ENCODE results near the gene IGSF21. TPM values are rescaled to one million over a fixed set of nuclear protein-coding genes. Genes with fewer than 3 reads are reported as not detected.

The IGSF21 gene
- total and polyA plus RNA-seq, 2 donors (not counting 1 experiment from before 2014, with no cell fraction given) = not detected

- POLR2A ChIA-PET = no interaction called here
- peaks cover 23% of the 10 kb centered on the region for H3K27me3 Mint-ChIP-seq
- DNase-seq (no peak), ATAC-seq (ENCODE audit: low read depth) (no peak)
- no peaks in the 10 kb centered on the region for H3K27me3 ChIP-seq (replicated peaks in 1 of 4; ENCODE audit: control extremely low read depth in 1 of 4, control insufficient read depth in 3 of 4, insufficient read depth in 4 of 4, low read length in 3 of 4)
- CTCF ChIA-PET = no interaction called here
- H3K4me1 ChIP-seq (ENCODE audit: control insufficient read depth in 2 of 2, insufficient read depth in 2 of 2, low read length in 2 of 2) = no peaks in the 10 kb centered on the region
- H3K4me3 Mint-ChIP-seq = no peak overlapping the region
- H3K9me3 Mint-ChIP-seq (ENCODE audit: insufficient read depth) = peaks cover 2% of the 10 kb centered on the region
- no peak overlapping the region for H3K4me3 ChIP-seq (ENCODE audit: control extremely low read depth in 1 of 5, extremely low read depth in 1 of 5, insufficient read depth in 1 of 5, low read depth in 2 of 5, low read length in 4 of 5)
- H3K27ac ChIP-seq (ENCODE audit: low read length in 2 of 2) = no peak overlapping the region
- H3K27ac Mint-ChIP-seq = no peak overlapping the region
- no peak overlapping the region for H3K9ac ChIP-seq (ENCODE audit: low read length)
- no CpG with 5 or more reads among the region's 1 CpG for WGBS (ENCODE audit: insufficient coverage)
- intact Hi-C loops (cut with micrococcal nuclease) = no loop called here
- no peak overlapping the region for H2AFZ ChIP-seq (ENCODE audit: insufficient read depth, low read depth, low read length, poor library complexity, severe bottlenecking)
- H3K36me3 ChIP-seq (replicated peaks in 1 of 2; ENCODE audit: control extremely low read depth in 1 of 2, control insufficient read depth in 1 of 2, extremely low read depth in 1 of 2, insufficient read depth in 2 of 2, low read length in 1 of 2) = no peaks in the 10 kb centered on the region
- H3K9me3 ChIP-seq (ENCODE audit: control extremely low read depth in 1 of 3, control insufficient read depth in 2 of 3, insufficient read depth in 1 of 3, low read length in 2 of 3) = peaks cover 0 to 3% (median 0%) of the 10 kb centered on the region in 3 donors
- H3K4me2 ChIP-seq (replicated peaks; ENCODE audit: low read depth, low read length, poor library complexity, severe bottlenecking) = no peak overlapping the region
- no peaks in the 10 kb centered on the region for H4K20me1 ChIP-seq (ENCODE audit: control insufficient read depth, insufficient read depth, low read length, poor library complexity, severe bottlenecking)
- no peak for TF ChIP-seq EZH2 (IDR thresholded peaks at IDR 0.05; ENCODE audit: borderline replicate concordance, insufficient read depth, low read depth, low read length, poor library complexity, severe bottlenecking)
- TF ChIP-seq CTCF (IDR thresholded peaks at IDR 0.05) = no peak
- H3K4me1 Mint-ChIP-seq = no peaks in the 10 kb centered on the region
- no peaks in the 10 kb centered on the region for H3K79me2 ChIP-seq (ENCODE audit: control insufficient read depth, insufficient read depth, low read length)
Observed at GRCh38 chr1:18240906-18241305, 133.3 kb downstream of the IGSF21 start.

DNA sequence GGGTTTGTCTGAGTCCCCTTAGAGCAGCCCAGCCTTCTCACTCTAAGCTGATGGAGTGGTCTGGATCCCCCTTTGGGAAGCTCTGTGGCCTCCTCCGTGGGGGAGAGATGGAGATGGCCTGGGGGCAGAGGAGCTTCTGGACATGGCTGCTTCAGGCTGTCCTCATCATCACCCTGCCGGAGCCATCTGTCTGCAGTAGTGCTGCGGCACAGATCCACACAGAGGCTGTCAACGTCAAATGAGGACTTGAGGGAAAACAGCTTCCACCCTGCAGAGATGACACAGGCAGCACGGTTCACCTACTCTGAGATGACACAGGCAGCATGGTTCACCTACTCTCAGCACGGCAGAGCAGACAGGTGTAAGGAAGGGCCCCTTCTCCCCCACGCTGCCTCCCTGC lies 134.3 kb downstream of the IGSF21 start:
- H3K27me3 Mint-ChIP-seq = peaks cover 17% of the 10 kb centered on the region

More for the DNA sequence above, 134.3 kb downstream of the IGSF21 start:
- intact Hi-C loops (cut with micrococcal nuclease) = no loop called here
- ChIA-PET POLR2A (no interaction called here), CTCF (no interaction called here)
- no peak for DNase-seq
- no peaks in the 10 kb centered on the region for H3K79me2 ChIP-seq (ENCODE audit: control insufficient read depth, insufficient read depth, low read length)
- H4K20me1 ChIP-seq (ENCODE audit: control insufficient read depth, insufficient read depth, low read length, poor library complexity, severe bottlenecking) = no peaks in the 10 kb centered on the region
- no peak for TF ChIP-seq CTCF (IDR thresholded peaks at IDR 0.05)
- no peak for TF ChIP-seq EZH2 (IDR thresholded peaks at IDR 0.05; ENCODE audit: borderline replicate concordance, insufficient read depth, low read depth, low read length, poor library complexity, severe bottlenecking)
- 66% methylated on average over 6 of the region's 7 CpGs for WGBS (ENCODE audit: insufficient coverage)
- H3K9me3 Mint-ChIP-seq (ENCODE audit: insufficient read depth) = no peaks in the 10 kb centered on the region
- H3K4me2 ChIP-seq (replicated peaks; ENCODE audit: low read depth, low read length, poor library complexity, severe bottlenecking) = no peak overlapping the region
- H3K9ac ChIP-seq (ENCODE audit: low read length) = no peak overlapping the region
- no peak overlapping the region for H2AFZ ChIP-seq (ENCODE audit: insufficient read depth, low read depth, low read length, poor library complexity, severe bottlenecking)
- no peaks in the 10 kb centered on the region for H3K27me3 ChIP-seq (replicated peaks in 1 of 4; ENCODE audit: control extremely low read depth in 1 of 4, control insufficient read depth in 3 of 4, insufficient read depth in 4 of 4, low read length in 3 of 4)
- H3K9me3 ChIP-seq (ENCODE audit: control extremely low read depth in 1 of 3, control insufficient read depth in 2 of 3, insufficient read depth in 1 of 3, low read length in 2 of 3) = peaks cover 0 to 3% (median 0%) of the 10 kb centered on the region in 3 donors
- H3K27ac ChIP-seq (ENCODE audit: low read length in 2 of 2) = no peak overlapping the region
- no peak overlapping the region for H3K4me3 ChIP-seq (ENCODE audit: control extremely low read depth in 1 of 5, extremely low read depth in 1 of 5, insufficient read depth in 1 of 5, low read depth in 2 of 5, low read length in 4 of 5)
- no peaks in the 10 kb centered on the region for H3K4me1 Mint-ChIP-seq
- H3K4me3 Mint-ChIP-seq = no peak overlapping the region
- no peaks in the 10 kb centered on the region for H3K4me1 ChIP-seq (ENCODE audit: control insufficient read depth in 2 of 2, insufficient read depth in 2 of 2, low read length in 2 of 2)
- no peak overlapping the region for H3K27ac Mint-ChIP-seq
- no peak for ATAC-seq (ENCODE audit: low read depth)
- H3K36me3 ChIP-seq (replicated peaks in 1 of 2; ENCODE audit: control extremely low read depth in 1 of 2, control insufficient read depth in 1 of 2, extremely low read depth in 1 of 2, insufficient read depth in 2 of 2, low read length in 1 of 2) = no peaks in the 10 kb centered on the region
